Mucosa of rectum (tissue), 2 donors: Measurements from ENCODE around the gene KCNE3.
"Not testable (repeated sequence)": the region's sequence is repeated elsewhere in the genome, so short reads cannot be mapped to it uniquely, and the experiment has no call there.

Source experiments
- H3K27ac ChIP-seq, 2 donors: one replicate each; pipeline ENCODE4 v1.7.0; 2013; ENCODE audit warnings: inconsistent platforms in 2 of 2, low read depth in 2 of 2, low read length in 2 of 2
- H3K27me3 ChIP-seq, 2 donors: one replicate each; pipeline ENCODE4 v1.7.0; 2013; ENCODE audit warnings: low read length in 2 of 2; ENCODE audit not compliant: control insufficient read depth in 2 of 2, insufficient read depth in 2 of 2
- H3K36me3 ChIP-seq, 2 donors: one replicate each; pipeline ENCODE4 v1.7.0; 2013; ENCODE audit warnings: low read length in 2 of 2; ENCODE audit not compliant: control insufficient read depth in 2 of 2, insufficient read depth in 2 of 2
- H3K4me1 ChIP-seq, 2 donors: one replicate each; pipeline ENCODE4 v1.7.0; 2013; ENCODE audit warnings: low read length in 2 of 2, mild to moderate bottlenecking in 1 of 2; ENCODE audit not compliant: control insufficient read depth in 2 of 2, insufficient read depth in 2 of 2
- H3K4me3 ChIP-seq, 2 donors: one replicate each; pipeline ENCODE4 v1.7.0; 2013; ENCODE audit warnings: low read length in 2 of 2
- H3K9ac ChIP-seq, 2 donors: one replicate each; pipeline ENCODE4 v1.7.0; 2013; ENCODE audit warnings: low read length in 2 of 2, low read depth in 1 of 2, mild to moderate bottlenecking in 1 of 2
- H3K9me3 ChIP-seq, 2 donors: one replicate each; pipeline ENCODE4 v1.7.0; 2013; ENCODE audit warnings: low read length in 2 of 2; ENCODE audit not compliant: control insufficient read depth in 2 of 2
- donor health status: healthy.
- donor health status: Normal muscosa, but diverticular disease.

The KCNE3 gene

GRCh38 chr11:74418509-74418895 is 48.8 kb downstream of the KCNE3 start:
- Histone ChIP-seq H3K9ac (no peak overlapping the region), H3K27me3 (no peaks in the 10 kb centered on the region), H3K4me1 (no peaks in the 10 kb centered on the region), H3K36me3 (no peaks in the 10 kb centered on the region), H3K4me3 (no peak overlapping the region), H3K27ac (peak overlapping the region in 1 of 2 donors; percentile 0), H3K9me3 (no peaks in the 10 kb centered on the region)

- Histone ChIP-seq H3K9ac (no peak overlapping the region), H3K4me3 (no peak overlapping the region), H3K27ac (no peak overlapping the region), H3K4me1 (no peaks in the 10 kb centered on the region), H3K27me3 (no peaks in the 10 kb centered on the region), H3K36me3 (no peaks in the 10 kb centered on the region), H3K9me3 (no peaks in the 10 kb centered on the region)
These were observed 49.4 kb downstream of the KCNE3 start for GRCh38 chr11:74417860-74418508.

- H3K4me3 ChIP-seq, result no peak overlapping the region
- H3K4me1 ChIP-seq, result no peaks in the 10 kb centered on the region
- no peaks in the 10 kb centered on the region for H3K9me3 ChIP-seq
- no peak overlapping the region for H3K27ac ChIP-seq
- no peaks in the 10 kb centered on the region for H3K36me3 ChIP-seq
- no peaks in the 10 kb centered on the region for H3K27me3 ChIP-seq
- H3K9ac ChIP-seq, result no peak overlapping the region
These were observed 50.0 kb downstream of the KCNE3 start for GRCh38 chr11:74417379-74417804.

- H3K9ac ChIP-seq, H3K27me3 ChIP-seq, H3K4me1 ChIP-seq, H3K27ac ChIP-seq, H3K4me3 ChIP-seq, H3K9me3 ChIP-seq, H3K36me3 ChIP-seq: not testable (repeated sequence)
These were observed 50.4 kb downstream of the KCNE3 start for GRCh38 chr11:74416974-74417373.

DNA sequence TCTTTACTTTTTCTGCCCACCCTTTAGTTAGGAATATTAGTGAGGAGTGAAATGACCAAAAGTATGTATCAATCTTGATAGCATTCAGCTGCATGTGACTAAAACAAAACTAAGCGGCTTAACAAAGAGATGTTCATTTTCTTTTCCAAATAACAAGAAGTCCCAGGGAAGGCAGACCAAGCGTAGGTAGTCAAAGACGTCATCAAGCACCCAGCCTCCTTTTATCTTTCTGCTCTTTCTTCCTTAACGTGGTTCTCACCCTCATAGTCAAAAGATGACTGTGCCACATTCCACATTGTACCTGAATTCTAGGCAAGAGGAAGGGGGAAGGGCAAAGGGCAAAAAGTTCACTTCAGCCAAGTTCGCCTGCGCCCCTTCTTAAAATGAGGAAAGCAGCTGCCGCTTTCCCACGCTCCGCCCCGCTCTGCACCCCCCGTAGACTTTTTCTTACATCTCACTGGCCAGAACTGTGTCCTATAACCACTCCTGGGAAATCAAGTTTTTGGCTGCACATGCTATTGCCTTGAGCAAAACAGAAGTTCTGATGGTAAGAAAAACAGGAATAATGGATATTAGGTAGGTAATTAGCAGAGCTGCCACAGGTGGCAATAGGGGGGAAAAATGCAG is 54.5 kb downstream of the KCNE3 start:
- Histone ChIP-seq H3K4me3 (no peak overlapping the region), H3K27ac (no peak overlapping the region), H3K4me1 (no peaks in the 10 kb centered on the region), H3K27me3 (no peaks in the 10 kb centered on the region), H3K9me3 (no peaks in the 10 kb centered on the region), H3K36me3 (no peaks in the 10 kb centered on the region), H3K9ac (no peak overlapping the region)

DNA sequence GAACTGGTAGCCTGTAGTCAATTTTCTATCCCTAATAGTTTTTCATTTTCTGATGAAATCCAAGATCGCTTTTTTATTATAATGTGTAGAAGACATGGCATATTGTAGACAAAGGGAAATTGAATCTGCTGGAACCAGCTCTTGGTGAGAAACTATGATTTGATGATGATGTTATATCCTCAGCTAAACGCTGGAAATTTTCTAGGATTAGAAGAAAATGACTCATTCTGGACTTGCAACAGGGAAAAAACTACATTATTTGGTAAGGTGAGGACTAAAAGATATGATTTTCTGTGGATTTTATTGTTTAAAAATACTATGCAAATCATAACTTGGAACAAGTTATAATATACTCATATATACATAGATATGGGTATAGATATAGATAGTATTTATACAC is 55.0 kb downstream of the KCNE3 start:
- Histone ChIP-seq H3K4me1 (no peaks in the 10 kb centered on the region), H3K9me3 (no peaks in the 10 kb centered on the region), H3K4me3 (no peak overlapping the region), H3K36me3 (no peaks in the 10 kb centered on the region), H3K9ac (no peak overlapping the region), H3K27ac (no peak overlapping the region), H3K27me3 (no peaks in the 10 kb centered on the region)

- Histone ChIP-seq H3K4me3 (no peak overlapping the region), H3K27ac (no peak overlapping the region), H3K4me1 (no peaks in the 10 kb centered on the region), H3K27me3 (no peaks in the 10 kb centered on the region), H3K9me3 (no peaks in the 10 kb centered on the region), H3K9ac (no peak overlapping the region), H3K36me3 (no peaks in the 10 kb centered on the region)
These were observed 57.7 kb downstream of the KCNE3 start for GRCh38 chr11:74409633-74410032.
